ENCODE data around the gene COMTD1.

COMTD1 gene

GRCh38 chr10:75245354-75246250, 9.8 kb upstream of the COMTD1 start:
- DNase-seq (ENCODE audit: low spot score), result no peak

GRCh38 chr10:75244487-75245353, 9.0 kb upstream of the COMTD1 start:
- no peak for DNase-seq (ENCODE audit: low spot score)

DNA sequence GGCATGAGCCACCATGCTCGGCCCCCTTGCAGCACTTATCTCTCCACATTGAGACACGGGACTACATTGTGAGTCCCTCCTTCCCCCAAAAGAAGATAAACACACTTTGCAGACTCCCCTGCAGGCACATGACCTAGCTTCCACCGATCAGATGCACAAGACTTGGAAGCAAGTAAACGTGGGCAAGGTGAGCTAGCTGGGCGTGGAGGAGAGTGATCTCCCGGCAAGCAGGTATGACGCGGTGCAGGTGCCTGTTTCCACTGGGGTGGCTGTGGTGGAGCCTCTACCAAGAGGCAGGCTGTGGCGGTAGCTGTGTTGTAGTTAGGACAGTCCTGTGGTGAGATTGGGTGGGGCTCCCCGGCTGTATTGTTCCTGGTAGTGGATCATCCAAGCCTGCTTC, 7.7 kb upstream of the COMTD1 start:
- no peak for DNase-seq (ENCODE audit: low spot score)

- DNase-seq (ENCODE audit: low spot score), result no peak
Measured at GRCh38 chr10:75240329-75241076, 4.7 kb upstream of the COMTD1 start.

DNA sequence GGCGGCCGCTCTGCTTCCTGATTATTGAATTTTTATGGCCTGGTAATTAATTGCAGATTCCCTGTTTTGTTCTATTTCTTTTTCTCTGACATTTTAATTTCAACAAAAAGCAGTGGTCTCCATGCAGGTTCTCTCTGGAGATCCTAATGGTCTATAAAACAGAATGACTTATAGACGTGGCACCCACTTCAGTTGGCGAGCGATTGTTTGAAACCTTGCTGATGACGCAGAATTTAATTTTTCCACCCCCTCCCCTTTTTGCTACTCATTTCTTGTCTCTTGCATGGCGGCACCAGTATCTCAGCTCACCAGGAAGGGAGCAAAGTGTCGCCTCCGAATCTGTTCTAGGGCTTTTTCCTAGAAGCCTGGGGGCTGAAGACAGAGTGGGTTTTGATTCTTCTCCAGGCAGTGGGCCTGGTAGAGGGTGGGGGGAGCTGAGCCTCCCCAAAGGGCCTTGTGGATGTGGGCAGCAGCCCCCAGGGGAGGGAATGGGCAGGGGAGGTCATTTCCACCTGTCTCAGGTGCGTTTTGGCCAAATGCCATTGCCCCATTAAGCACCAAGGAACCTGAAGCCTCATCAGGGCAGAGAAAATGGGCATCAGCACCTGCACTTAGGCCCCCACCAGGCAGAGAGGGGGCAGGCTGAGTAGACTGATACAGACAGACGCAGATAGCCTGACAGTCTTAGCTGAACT, 3.5 kb upstream of the COMTD1 start:
- no peak for DNase-seq (ENCODE audit: low spot score)

DNA sequence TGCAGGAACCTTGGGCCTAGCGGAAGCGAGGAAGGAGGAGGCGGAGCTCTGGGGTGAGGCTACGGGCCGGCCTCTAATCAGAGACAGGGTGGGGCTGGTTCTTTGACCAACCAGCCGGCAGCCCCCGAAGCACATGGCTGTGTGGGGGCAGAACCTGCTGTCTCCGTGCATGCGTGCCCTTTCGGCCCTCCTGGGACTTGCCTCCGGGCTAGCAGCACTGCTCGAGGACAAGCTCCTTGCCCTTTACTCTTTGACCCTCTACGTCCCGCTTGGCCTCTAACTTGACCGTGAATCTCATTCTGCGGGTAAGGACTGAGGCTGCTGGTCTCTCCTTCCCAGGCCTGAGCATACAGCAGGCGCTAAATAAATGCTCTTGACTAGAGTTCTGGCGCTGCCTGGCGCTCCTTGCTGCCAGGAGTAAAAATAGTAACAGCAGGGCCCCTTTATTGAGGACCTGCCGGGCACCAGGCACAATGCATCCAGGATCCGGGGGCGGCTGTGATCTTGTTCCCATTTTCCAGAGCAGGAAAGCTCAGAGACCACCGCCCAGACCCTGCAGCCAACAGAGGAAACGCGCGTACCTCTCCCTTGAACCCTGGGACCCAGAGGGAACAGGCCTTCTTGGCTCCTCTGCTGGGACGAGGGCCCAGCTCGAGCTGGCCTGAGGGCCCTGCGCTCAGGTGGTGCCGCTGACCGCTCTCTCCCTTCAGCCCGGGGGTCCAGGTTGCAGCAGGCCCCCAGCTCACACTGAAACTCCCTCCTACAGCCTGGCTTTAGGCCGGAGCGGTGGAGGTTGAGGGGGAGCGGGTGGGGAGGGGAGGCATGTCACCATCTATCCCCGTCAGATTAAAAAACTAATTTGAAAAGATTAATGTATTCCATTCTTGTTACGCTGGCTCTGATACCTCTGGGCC, 2.7 kb upstream of the COMTD1 start:
- no peak for DNase-seq (ENCODE audit: low spot score)

GRCh38 chr10:75236178-75236825, 545 bp upstream of the COMTD1 start:
- DNase-seq (ENCODE audit: low spot score), result no peak

- DNase-seq (ENCODE audit: low spot score), result no peak
Measured at GRCh38 chr10:75234683-75235374, 928 bp downstream of the COMTD1 start.

GRCh38 chr10:75234017-75234682, 1.6 kb downstream of the COMTD1 start:
- DNase-seq (ENCODE audit: low spot score), result peak; percentile 99

GRCh38 chr10:75233444-75234016, 2.2 kb downstream of the COMTD1 start:
- DNase-seq (ENCODE audit: low spot score), result no peak

DNA sequence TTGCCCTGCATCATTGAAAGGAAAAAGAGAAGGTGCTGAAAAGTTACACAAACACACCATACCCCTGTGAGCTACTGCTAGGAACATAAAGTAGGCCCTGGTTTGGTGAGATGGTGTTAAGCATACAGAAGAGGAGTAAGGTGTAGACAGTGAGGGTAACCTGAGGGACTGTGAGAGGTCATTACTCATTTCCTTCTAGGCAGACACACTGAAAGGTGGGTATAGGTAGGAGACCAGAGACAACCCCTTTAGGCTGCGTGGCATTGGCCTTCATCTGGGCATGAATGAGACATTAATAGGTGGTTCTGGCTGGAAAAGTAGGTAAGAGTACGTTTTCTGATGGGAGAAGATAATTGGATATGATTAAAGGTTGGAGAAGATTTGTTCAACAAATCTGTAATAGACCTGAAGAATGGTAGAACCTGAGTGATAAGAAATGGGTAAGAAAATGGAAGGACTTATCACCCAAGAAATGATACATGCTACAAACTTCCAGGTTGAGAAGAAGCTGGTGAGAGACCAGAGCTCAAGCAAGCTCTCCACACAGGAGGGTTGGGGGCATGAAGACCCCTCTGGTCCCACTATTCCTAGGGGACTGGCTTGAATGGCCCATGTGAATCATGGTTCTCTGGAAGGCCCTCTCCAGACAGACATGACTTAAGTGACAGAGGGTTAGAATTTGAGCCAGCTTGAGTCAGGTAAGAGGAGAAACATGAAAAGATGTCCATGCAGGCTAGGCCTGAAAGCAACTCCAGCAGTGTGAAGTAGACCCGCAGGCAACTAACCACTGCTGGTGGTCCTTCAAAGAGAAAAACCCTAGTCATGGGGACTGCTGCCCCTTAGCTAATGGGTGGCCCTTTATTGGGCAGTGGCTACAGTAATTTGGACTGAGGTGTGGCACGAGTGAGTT, 3.8 kb downstream of the COMTD1 start:
- no peak for DNase-seq (ENCODE audit: low spot score)

GRCh38 chr10:75230600-75231038, 5.1 kb downstream of the COMTD1 start:
- DNase-seq (ENCODE audit: low spot score), result peak; percentile 95

GRCh38 chr10:75229971-75230370, 5.8 kb downstream of the COMTD1 start:
- DNase-seq (ENCODE audit: low spot score), result no peak

DNA sequence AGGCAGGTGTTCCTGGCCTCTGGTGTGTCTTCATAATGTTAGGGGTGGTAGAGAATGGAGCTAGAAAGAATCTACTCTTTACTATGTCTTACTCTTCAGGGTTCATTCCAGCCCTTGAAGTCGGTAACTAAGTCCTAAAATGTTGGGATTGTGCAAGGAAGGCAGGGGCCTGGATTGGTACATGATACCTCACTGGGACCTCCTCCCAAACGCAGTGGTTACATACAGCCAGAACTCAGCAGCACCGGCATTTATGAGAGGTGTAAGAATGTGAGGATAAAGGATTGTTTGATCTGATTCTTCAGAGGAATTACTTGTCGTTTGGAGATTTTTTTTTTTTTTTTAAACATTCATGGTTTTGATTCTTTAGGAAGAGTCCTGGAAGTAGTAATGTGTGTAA, 6.9 kb downstream of the COMTD1 start:
- no peak for DNase-seq (ENCODE audit: low spot score)

GRCh38 chr10:75228278-75228677, 7.5 kb downstream of the COMTD1 start:
- DNase-seq (ENCODE audit: low spot score), result no peak

DNA sequence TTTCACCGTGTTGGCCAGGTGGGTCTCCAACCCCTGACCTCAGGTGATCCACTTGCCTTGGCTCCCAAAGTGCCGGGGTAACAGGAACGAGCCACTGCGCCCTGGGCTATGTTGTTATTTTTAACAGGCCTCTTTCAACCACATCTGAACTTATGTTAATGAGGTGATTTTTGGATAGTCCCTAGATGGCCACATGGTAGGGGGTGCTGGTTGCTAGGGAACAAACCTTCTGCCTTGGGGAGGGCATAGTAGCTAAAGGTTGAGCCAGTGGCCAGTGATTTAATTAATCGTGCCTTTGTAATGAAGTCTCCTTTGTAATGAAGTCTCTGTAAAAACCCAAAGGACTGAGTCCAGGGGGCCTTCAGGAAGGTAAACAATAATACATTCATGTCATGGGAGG, 9.1 kb downstream of the COMTD1 start:
- no peak for DNase-seq (ENCODE audit: low spot score)

DNA sequence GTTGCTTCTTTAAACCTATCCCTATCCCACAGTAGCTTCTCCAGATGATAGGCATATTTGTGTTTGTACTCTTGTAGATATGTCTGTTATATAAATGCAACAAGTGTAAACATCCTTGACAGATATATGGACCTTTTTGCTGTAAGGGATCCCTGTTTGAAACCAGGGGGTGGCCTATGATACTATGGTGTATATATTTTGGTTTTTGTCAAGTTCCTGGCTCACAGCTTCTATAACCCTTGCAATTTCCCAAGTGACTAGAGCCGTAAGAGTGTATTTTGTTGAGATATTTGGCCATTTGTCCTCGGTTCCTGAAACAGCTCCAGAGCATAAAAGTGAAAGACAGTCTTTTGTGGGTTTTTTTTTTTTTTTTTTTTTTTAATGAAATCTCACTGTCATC, 9.7 kb downstream of the COMTD1 start:
- no peak for DNase-seq (ENCODE audit: low spot score)

Measured in activated CD4-positive, alpha-beta T cell treated with anti-CD3 and anti-CD28 coated beads, Interleukin-2, Interleukin-4, amounts not matched to agents 100 ng/mL and 50 ng/mL, durations not matched to agents 16 hours and 8 hours (primary cell).